Measurements from ENCODE around the gene RIMS1. TPM values are rescaled to one million over a fixed set of nuclear protein-coding genes. Genes with fewer than 3 reads are reported as not detected.

The RIMS1 gene
- 5.7 TPM for total RNA-seq
- 1 to 10 TPM in 3 of 8 donors, under 1 TPM in 5; 0.40 to 1.5 (median 0.69) TPM for polyA plus RNA-seq (ENCODE audit: insufficient read depth in 1 of 8, insufficient read length in 8 of 8, low replicate concordance in 1 of 8)
- long read RNA-seq, donor 1: 0 reads
- long read RNA-seq, donor 2: 0 reads
- long read RNA-seq, donor 3: 0 reads
- long read RNA-seq, donor 4: 0 reads
- long read RNA-seq, donor 5: 0 reads
- long read RNA-seq, donor 6: 0 reads
- long read RNA-seq, donor 7: 0 reads
- long read RNA-seq, donor 8: 0 reads
- long read RNA-seq, donor 9: 0 reads
- long read RNA-seq, donor 10: 0 reads
- long read RNA-seq, donor 11: 0 reads

- no peak within 1 kb of the TSS for H3K27ac ChIP-seq (ENCODE audit: low read length)
- peaks cover 5% of the 10 kb centered on the region for H3K4me1 ChIP-seq (ENCODE audit: control insufficient read depth, insufficient read depth, low read length)
- H3K36me3 ChIP-seq (ENCODE audit: control insufficient read depth, insufficient read depth, low read length): no peaks in the 10 kb centered on the region
- peaks cover 22% of the 10 kb centered on the region for H3K27me3 ChIP-seq (ENCODE audit: control insufficient read depth, insufficient read depth, low read length)
- peak within 1 kb of the TSS; percentile 29 for H3K4me3 ChIP-seq (ENCODE audit: low read length)
- DNase-seq: peak; percentile 28
- 2% methylated on average over 43 of the region's 70 CpGs for WGBS (ENCODE audit: insufficient coverage)
- H3K9me3 ChIP-seq (replicated peaks; ENCODE audit: control insufficient read depth, low read depth, low read length): no peaks in the 10 kb centered on the region
Measured at GRCh38 chr6:71886184-71887005, at the start of gene RIMS1. RIMS1 (plus strand) TSS chr6:71886550; CDS start chr6:71887024, 474 bp downstream.

GRCh38 chr6:71851214-71851613 is 35.1 kb upstream of the RIMS1 start:
- no peak for DNase-seq
- Histone ChIP-seq H3K9me3 (replicated peaks; ENCODE audit: control insufficient read depth, low read depth, low read length) (no peaks in the 10 kb centered on the region), H3K27me3 (ENCODE audit: control insufficient read depth, insufficient read depth, low read length) (no peaks in the 10 kb centered on the region), H3K4me3 (ENCODE audit: low read length) (no peak overlapping the region), H3K36me3 (ENCODE audit: control insufficient read depth, insufficient read depth, low read length) (no peaks in the 10 kb centered on the region), H3K4me1 (ENCODE audit: control insufficient read depth, insufficient read depth, low read length) (no peaks in the 10 kb centered on the region), H3K27ac (ENCODE audit: low read length) (no peak overlapping the region)
- whole genome bisulfite sequencing (ENCODE audit: insufficient coverage): no CpG with 5 or more reads among the region's 1 CpG

GRCh38 chr6:71852948-71853347 is 33.4 kb upstream of the RIMS1 start:
- no peak for DNase-seq
- Histone ChIP-seq H3K27me3 (ENCODE audit: control insufficient read depth, insufficient read depth, low read length) (no peaks in the 10 kb centered on the region), H3K4me3 (ENCODE audit: low read length) (no peak overlapping the region), H3K9me3 (replicated peaks; ENCODE audit: control insufficient read depth, low read depth, low read length) (no peaks in the 10 kb centered on the region), H3K27ac (ENCODE audit: low read length) (no peak overlapping the region), H3K4me1 (ENCODE audit: control insufficient read depth, insufficient read depth, low read length) (no peaks in the 10 kb centered on the region), H3K36me3 (ENCODE audit: control insufficient read depth, insufficient read depth, low read length) (no peaks in the 10 kb centered on the region)
- WGBS (ENCODE audit: insufficient coverage): no CpG with 5 or more reads among the region's 3 CpGs

- Histone ChIP-seq H3K36me3 (ENCODE audit: control insufficient read depth, insufficient read depth, low read length) (no peaks in the 10 kb centered on the region), H3K4me3 (ENCODE audit: low read length) (no peak overlapping the region), H3K27ac (ENCODE audit: low read length) (no peak overlapping the region), H3K27me3 (ENCODE audit: control insufficient read depth, insufficient read depth, low read length) (no peaks in the 10 kb centered on the region), H3K9me3 (replicated peaks; ENCODE audit: control insufficient read depth, low read depth, low read length) (no peaks in the 10 kb centered on the region), H3K4me1 (ENCODE audit: control insufficient read depth, insufficient read depth, low read length) (no peaks in the 10 kb centered on the region)
- no peak for DNase-seq
- no CpG with 5 or more reads among the region's 3 CpGs for WGBS (ENCODE audit: insufficient coverage)
Measured at GRCh38 chr6:71855406-71855805, 30.9 kb upstream of the RIMS1 start.

GRCh38 chr6:71879016-71879415 is 7.3 kb upstream of the RIMS1 start:
- Histone ChIP-seq H3K4me1 (ENCODE audit: control insufficient read depth, insufficient read depth, low read length) (no peaks in the 10 kb centered on the region), H3K27me3 (ENCODE audit: control insufficient read depth, insufficient read depth, low read length) (no peaks in the 10 kb centered on the region), H3K27ac (ENCODE audit: low read length) (no peak overlapping the region), H3K4me3 (ENCODE audit: low read length) (no peak overlapping the region), H3K36me3 (ENCODE audit: control insufficient read depth, insufficient read depth, low read length) (no peaks in the 10 kb centered on the region), H3K9me3 (replicated peaks; ENCODE audit: control insufficient read depth, low read depth, low read length) (no peaks in the 10 kb centered on the region)
- DNase-seq: no peak

GRCh38 chr6:71887006-71887743 is 825 bp downstream of the RIMS1 start:
- no peaks in the 10 kb centered on the region for H3K9me3 ChIP-seq (replicated peaks; ENCODE audit: control insufficient read depth, low read depth, low read length)
- H3K27me3 ChIP-seq (ENCODE audit: control insufficient read depth, insufficient read depth, low read length): peaks cover 22% of the 10 kb centered on the region
- H3K27ac ChIP-seq (ENCODE audit: low read length): no peak overlapping the region
- no peaks in the 10 kb centered on the region for H3K36me3 ChIP-seq (ENCODE audit: control insufficient read depth, insufficient read depth, low read length)
- no peak for DNase-seq
- 4% methylated on average over 19 of the region's 29 CpGs for WGBS (ENCODE audit: insufficient coverage)
- H3K4me1 ChIP-seq (ENCODE audit: control insufficient read depth, insufficient read depth, low read length): peaks cover 5% of the 10 kb centered on the region
- peak overlapping the region; percentile 29 for H3K4me3 ChIP-seq (ENCODE audit: low read length)

- H3K4me1 ChIP-seq (ENCODE audit: control insufficient read depth, insufficient read depth, low read length): peaks cover 5% of the 10 kb centered on the region
- H3K36me3 ChIP-seq (ENCODE audit: control insufficient read depth, insufficient read depth, low read length): no peaks in the 10 kb centered on the region
- no peak overlapping the region for H3K4me3 ChIP-seq (ENCODE audit: low read length)
- H3K27me3 ChIP-seq (ENCODE audit: control insufficient read depth, insufficient read depth, low read length): peaks cover 22% of the 10 kb centered on the region
- H3K9me3 ChIP-seq (replicated peaks; ENCODE audit: control insufficient read depth, low read depth, low read length): no peaks in the 10 kb centered on the region
- WGBS (ENCODE audit: insufficient coverage): 50% methylated on average over 1 of the region's 2 CpGs
- DNase-seq: no peak
- H3K27ac ChIP-seq (ENCODE audit: low read length): no peak overlapping the region
Measured at GRCh38 chr6:71887744-71888230, 1.4 kb downstream of the RIMS1 start.

GRCh38 chr6:71888756-71889340 is 2.5 kb downstream of the RIMS1 start:
- H3K9me3 ChIP-seq (replicated peaks; ENCODE audit: control insufficient read depth, low read depth, low read length): no peaks in the 10 kb centered on the region
- 61% methylated on average over 6 of the region's 7 CpGs for WGBS (ENCODE audit: insufficient coverage)
- H3K27me3 ChIP-seq (ENCODE audit: control insufficient read depth, insufficient read depth, low read length): peaks cover 22% of the 10 kb centered on the region

GRCh38 chr6:71889366-71889765 is 3.0 kb downstream of the RIMS1 start:
- H3K27ac ChIP-seq (ENCODE audit: low read length): no peak overlapping the region
- no peaks in the 10 kb centered on the region for H3K9me3 ChIP-seq (replicated peaks; ENCODE audit: control insufficient read depth, low read depth, low read length)
- WGBS (ENCODE audit: insufficient coverage): no CpG with 5 or more reads among the region's 1 CpG
- no peak for DNase-seq
- peaks cover 5% of the 10 kb centered on the region for H3K4me1 ChIP-seq (ENCODE audit: control insufficient read depth, insufficient read depth, low read length)
- no peaks in the 10 kb centered on the region for H3K36me3 ChIP-seq (ENCODE audit: control insufficient read depth, insufficient read depth, low read length)
- peaks cover 22% of the 10 kb centered on the region for H3K27me3 ChIP-seq (ENCODE audit: control insufficient read depth, insufficient read depth, low read length)
- no peak overlapping the region for H3K4me3 ChIP-seq (ENCODE audit: low read length)

More at GRCh38 chr6:71888756-71889340, 2.5 kb downstream of the RIMS1 start:
- Histone ChIP-seq H3K36me3 (ENCODE audit: control insufficient read depth, insufficient read depth, low read length) (no peaks in the 10 kb centered on the region), H3K27ac (ENCODE audit: low read length) (no peak overlapping the region), H3K4me1 (ENCODE audit: control insufficient read depth, insufficient read depth, low read length) (peaks cover 5% of the 10 kb centered on the region), H3K4me3 (ENCODE audit: low read length) (no peak overlapping the region)
- no peak for DNase-seq

Data from muscle of leg (tissue), 16 donors.